22Rv1 (cell line): ENCODE data around the gene PALLD.

ENCODE experiments used
- H3K27ac ChIP-seq: fragments of 450-650 bp; 2 replicates; pipeline ENCODE4 v1.5.1; 2017
- ZFX ChIP-seq: fragments of 450-650 bp; IDR thresholded peaks from 2 replicates; pipeline ENCODE4 v1.6.1; 2017; ENCODE audit warnings: antibody characterized with exemption, borderline replicate concordance
- TF ChIP-seq, protein P1 (sequence below): fragments of 450-650 bp; IDR thresholded peaks from 2 replicates; pipeline ENCODE4 v1.5.1; 2017; ENCODE audit warnings: mild to moderate bottlenecking

The PALLD gene

DNA sequence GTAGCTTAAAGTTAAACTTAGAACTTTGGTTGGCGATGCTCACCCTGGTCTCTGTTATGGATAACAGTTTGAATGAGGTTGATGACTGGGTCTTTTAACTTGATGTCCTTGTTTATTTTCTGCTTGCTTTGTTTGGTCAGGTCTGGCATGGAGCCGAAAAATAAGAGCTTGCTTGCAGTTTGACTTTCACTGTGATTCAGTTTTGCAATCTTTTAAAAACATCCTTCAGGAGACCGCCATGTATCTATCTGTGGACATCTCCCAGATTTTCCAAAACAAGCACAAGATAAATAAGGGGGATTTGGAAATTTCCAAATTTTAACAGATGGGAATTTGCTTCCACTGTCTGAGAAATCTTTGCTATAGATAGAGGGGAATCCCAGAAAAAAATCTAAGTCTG, 246.7 kb downstream of the PALLD start:
- TF ChIP-seq, protein P1, sequence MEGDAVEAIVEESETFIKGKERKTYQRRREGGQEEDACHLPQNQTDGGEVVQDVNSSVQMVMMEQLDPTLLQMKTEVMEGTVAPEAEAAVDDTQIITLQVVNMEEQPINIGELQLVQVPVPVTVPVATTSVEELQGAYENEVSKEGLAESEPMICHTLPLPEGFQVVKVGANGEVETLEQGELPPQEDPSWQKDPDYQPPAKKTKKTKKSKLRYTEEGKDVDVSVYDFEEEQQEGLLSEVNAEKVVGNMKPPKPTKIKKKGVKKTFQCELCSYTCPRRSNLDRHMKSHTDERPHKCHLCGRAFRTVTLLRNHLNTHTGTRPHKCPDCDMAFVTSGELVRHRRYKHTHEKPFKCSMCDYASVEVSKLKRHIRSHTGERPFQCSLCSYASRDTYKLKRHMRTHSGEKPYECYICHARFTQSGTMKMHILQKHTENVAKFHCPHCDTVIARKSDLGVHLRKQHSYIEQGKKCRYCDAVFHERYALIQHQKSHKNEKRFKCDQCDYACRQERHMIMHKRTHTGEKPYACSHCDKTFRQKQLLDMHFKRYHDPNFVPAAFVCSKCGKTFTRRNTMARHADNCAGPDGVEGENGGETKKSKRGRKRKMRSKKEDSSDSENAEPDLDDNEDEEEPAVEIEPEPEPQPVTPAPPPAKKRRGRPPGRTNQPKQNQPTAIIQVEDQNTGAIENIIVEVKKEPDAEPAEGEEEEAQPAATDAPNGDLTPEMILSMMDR, result no peak
- TF ChIP-seq ZFX, result no peak
- H3K27ac ChIP-seq, result no peak overlapping the region

DNA sequence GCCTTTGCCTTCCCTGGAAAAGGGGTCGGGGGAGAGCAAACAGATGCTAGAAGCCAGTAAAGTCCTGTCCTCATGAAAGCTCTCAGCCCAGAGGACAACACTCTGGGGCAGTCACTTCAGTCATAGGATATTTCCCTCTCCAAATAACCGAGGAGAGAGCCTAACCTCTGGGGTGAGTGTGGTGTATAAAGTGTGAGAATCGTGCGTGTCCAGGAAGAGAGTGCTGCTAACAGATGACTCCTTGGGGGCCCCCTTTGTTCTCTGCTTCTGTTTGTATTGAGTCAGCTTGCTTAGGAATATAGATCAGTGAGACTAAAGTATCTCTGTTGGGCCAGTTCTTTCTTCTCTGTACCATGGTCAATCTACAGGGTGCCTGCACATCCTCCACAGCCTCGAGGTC, 247.2 kb downstream of the PALLD start:
- TF ChIP-seq ZFX, result no peak
- TF ChIP-seq, protein P1, result no peak
- H3K27ac ChIP-seq, result no peak overlapping the region

DNA sequence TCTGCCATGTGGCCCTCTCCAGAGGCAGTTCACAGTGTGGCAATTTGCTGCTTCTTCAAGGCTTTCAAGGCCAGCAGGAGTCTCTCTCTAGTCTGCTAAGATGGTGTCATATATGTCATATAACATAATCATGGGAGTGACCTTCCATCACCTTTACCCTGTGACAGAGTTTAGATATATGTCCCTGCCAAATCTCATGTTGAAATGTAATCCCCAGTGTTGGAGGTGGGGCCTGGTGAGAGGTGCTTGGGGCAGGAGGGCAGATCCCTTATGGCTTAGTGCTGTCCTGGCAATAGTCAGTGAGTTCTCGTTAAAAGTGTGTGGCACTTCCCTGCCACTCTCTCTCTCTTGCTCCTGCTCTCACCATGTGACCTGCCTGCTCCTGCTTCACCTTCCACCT, 252.0 kb downstream of the PALLD start:
- TF ChIP-seq ZFX, result no peak
- TF ChIP-seq, protein P1, result no peak
- no peak overlapping the region for H3K27ac ChIP-seq

DNA sequence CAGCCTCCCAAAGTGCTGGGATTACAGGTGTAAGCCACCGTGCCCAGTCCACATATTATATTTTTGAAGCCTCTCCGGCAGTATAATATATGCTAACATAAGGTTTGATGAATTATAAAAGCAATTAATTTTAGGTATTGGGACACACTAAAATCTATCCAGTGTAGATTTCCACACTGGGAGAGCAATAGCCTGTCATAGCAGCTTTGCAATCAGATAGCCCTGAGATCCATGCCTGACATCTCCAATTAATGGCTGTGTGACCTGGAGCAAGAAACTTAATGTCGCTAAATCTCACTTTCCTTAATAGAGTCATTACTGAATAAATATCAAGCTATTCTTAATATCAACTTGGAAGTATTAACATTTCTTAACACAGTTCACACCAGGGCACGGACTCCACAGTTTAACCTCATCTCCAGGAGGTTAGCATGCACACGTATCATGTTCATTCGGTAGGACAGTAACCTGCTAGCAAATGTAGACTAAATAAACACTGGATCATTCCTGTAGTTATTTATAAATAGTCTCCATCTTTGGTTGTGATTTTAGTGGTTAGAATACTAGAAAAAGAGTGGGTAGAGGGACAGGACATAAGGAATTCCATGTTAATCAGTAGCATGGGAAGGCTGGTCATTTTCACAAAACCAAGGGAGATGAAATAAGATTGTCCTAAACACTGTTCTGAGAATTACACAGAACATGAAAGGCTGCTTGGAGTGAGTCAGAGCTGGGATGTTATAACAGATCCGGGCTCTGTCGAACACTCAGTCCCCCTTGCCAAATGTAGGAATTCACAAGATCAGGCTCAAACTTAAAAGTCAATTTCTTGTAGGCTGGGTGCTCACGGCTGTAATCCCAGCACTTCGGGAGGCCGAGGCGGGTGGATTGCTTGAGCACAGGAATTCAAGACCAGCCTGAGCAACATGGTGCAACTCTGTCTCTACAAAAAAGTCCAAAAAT, 254.7 kb downstream of the PALLD start:
- TF ChIP-seq, protein P1, result no peak
- no peak for TF ChIP-seq ZFX
- no peak overlapping the region for H3K27ac ChIP-seq

DNA sequence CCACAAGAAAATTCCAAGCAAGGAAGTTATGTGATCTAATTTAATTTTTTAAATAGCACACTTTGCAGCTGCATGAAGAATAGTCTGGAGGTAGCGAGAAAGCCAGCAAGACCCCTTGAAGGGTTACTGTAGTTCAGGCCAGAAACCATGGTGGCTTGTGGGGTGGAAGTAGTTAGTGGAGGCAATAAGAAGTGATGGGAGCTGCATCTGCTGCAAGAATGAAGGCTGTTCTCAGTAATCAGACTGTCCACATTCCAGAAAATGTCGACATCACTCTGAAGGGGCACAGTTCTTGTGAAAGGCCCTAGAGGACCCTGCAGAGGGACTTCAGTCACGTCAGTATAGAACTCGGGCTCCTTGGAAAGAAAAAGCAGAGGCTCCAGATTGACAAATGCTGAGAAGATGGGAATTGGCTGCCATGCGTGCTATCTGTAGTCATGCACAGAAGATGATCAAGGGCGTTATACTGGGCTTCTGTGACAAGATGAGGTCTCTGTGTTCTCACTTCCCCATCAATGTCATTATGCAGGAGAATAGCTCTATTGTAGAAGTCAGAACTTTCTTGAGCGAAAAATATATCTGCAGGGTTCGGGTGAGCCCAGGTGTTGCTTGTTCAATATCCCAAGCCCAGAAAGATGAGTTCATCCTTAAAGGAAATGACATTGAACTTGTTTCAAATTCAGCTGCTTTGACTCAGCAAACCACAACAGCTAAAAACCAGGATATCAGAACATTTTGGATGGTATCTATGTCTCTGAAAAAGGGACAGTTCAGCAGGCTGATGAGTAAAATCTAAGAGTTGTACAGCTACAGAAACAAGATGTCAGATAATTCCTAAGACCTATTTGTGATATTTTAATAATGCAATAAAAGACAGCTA, 259.0 kb downstream of the PALLD start:
- no peak for TF ChIP-seq ZFX
- TF ChIP-seq, protein P1, result no peak
- no peak overlapping the region for H3K27ac ChIP-seq

DNA sequence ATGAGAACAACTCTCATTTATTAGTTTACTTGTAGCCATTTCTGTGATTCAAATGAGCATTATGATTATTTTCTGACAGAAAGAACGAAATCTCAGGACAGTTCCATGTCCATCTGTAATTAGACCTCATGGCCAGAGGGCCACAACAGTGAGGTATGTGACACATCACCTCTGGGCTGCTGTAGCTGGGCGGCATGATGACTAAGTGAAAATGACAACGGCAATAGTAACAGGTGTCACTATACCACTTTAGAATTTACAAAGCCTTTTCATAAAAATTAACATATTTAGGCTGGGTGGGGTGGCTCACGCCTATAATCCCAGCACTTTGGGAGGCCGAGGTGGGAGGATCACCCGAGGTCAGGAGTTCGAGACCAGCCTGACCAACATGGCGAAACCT, 260.6 kb downstream of the PALLD start:
- TF ChIP-seq, protein P1, result no peak
- TF ChIP-seq ZFX, result no peak
- no peak overlapping the region for H3K27ac ChIP-seq

DNA sequence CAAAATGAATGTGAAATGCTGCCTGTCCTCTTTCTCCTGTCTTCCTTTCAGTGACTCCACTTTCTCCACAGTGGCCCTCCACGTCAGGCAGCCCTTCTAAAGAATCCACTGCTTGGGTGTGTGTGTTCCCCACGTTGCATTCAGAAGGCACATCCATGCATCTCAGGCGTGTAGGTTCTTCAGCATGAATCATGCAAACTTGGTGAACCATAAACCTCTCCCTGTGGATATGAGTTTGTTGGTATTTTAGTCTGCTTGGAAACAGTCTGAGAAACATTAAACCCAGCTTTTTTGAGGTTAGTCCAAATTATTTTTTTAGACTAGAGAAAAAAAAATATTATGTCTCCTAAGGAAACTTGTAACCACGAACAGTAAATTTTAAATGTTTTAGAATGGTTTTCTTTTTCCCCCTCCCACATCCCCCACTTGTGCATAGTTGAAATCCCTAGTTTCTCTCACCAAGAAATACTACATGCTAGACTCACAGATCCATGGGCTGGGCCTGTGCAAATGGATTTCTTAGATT, 261.6 kb downstream of the PALLD start:
- TF ChIP-seq, protein P1, result no peak
- TF ChIP-seq ZFX, result no peak
- H3K27ac ChIP-seq, result no peak overlapping the region
